Activated CD4-positive, alpha-beta T cell treated with anti-CD3 and anti-CD28 coated beads, Interleukin-2, amount 50 U/mL, for 16 hours (primary cell): ENCODE measurements around the gene C10orf105.

Experiments
- DNase-seq: peaks from one replicate; pipeline ENCODE4 v3.0.0-alpha.2; 2020

C10orf105 gene

GRCh38 chr10:71675295-71675970 is 44.1 kb downstream of the C10orf105 start:
- DNase-seq = no peak

GRCh38 chr10:71671994-71672946 is 47.3 kb downstream of the C10orf105 start:
- DNase-seq = no peak

DNA sequence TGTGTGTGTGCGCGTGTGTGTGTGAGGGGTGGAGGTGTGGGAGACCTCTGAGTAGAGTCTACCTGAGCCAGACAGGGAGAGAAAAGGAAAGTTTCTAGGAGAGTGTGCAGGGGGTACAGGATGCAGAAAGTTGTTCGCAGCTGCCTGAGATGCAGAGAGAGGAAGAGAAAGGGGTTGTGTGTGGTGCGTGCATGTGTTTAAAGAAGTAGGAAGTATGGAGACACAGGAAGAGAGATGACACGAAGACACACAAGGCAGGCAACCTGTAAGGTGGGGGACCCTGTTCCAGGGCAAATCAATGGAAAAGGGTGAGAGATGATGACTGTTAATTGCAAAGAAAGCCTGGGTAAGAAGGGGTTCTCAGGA is 52.2 kb downstream of the C10orf105 start:
- no peak for DNase-seq

DNA sequence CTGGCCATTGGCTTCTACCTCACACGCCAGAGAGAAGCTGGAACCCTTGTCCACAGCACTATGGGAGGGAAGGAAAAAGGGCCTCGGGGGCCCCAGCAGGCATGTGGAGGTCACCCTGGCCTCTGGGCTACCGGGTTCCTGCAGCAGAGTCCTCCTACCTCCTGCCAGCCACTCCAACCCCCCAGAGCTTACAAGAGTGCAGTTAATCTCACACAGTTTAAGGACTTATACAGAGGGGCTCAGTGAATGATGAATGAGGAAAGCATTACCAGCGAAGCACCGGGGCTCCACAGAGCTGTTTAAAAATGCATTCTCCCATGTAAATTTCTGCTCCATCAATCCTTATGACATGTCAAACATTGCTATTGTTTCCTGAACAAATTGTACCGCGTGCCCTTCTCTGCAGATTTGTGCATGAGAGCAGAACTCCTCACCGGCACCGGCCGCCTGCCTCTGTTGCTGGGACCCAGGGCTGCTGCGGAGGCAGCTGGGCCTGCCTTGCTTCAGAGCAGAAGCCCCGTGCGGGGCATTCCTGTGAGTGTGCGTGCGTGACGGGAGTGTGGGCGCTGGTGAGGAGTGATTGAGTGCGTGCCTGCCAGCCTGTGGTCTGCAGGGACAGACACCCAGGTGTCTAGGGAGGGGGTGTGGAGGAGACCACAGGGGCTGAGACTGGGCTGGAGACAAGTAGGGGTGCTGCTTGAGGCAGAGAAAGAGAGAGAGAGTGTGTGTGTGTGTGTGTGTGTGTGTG is 52.8 kb downstream of the C10orf105 start:
- DNase-seq = no peak

DNA sequence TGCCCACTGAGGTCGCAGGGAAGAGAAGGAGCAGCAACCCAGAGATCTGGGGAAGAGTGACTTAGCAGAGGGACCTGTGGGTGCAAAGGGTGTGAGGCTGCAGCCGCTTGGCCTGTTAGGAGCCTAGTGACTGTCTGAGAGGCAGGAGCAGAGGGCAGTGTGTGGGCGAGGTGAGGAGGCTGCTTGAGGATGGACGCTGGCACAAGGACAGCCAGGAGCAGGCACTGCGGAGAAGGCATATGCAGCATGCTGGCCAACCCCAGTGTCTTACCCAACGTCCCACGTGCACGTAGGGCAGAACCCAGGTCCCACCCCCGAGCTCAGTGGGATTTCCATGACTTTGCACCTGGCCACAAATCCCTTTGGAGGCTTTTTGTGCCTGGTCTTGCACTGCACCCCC is 54.1 kb downstream of the C10orf105 start:
- DNase-seq = no peak

GRCh38 chr10:71664585-71664984 is 55.0 kb downstream of the C10orf105 start:
- DNase-seq = no peak

DNA sequence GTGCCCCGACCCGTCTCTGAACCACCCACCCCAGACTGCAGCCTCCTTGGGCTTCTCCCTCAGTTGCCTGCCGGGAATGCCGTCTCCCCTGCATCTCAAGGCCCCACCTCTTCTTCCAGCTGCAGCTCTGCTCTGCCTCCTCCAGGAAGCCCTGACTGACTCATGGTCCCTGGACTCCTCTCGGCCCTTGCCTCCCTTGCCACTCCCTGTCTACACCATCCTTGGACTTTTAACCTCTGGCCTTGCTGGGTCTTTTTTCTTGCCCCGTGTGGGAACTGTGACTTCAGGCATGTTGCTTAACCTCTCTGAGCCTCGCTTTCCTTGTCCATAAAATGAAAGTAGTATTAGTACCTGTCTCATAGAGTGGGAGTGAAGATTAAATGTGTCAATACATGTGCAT is 56.3 kb downstream of the C10orf105 start:
- DNase-seq = no peak

DNA sequence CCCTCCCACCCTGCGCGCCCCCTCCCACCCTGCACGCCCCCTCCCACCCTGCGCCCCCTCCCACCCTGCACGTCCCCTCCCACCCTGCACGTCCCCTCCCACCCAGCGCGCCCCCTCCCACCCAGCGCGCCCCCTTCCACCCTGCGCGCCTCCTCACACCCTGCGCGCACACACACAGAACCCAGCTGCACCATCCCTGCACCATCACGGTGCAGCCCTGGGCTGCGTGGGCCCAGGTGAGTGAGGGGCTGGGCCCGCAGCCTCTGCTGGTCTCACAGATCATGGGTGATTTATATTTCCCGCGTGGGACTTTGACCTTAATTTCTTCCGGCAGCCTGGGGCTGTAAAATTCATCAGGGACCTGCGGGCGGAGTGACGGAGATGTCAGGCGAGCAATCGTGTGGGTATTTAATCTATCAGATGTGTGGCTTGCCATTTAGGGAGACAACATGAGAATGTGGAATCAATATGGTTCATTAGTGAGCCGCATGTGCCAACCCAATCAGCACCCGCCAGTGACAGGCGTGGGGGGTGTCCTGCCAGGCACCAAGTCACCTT is 57.7 kb downstream of the C10orf105 start:
- DNase-seq = no peak
